Vagina (tissue), 2 donors: ENCODE data around the gene CHL1. TPM values are rescaled to one million over a fixed set of nuclear protein-coding genes. Genes with fewer than 3 reads are reported as not detected.

ENCODE experiments used
- DNase-seq, 2 donors: peaks; one replicate each; pipeline ENCODE4 v3.0.0-alpha.2; 2017; ENCODE audit errors: extremely low spot score in 2 of 2
- H3K27ac ChIP-seq: fragments of 200-600 bp; sonication (generic); one replicate; pipeline ENCODE4 v1.5.1; 2019
- H3K27me3 ChIP-seq: fragments of 200-600 bp; sonication (generic); one replicate; pipeline ENCODE4 v1.5.1; 2019
- H3K36me3 ChIP-seq, 2 donors: fragments of 200-600 bp; sonication (generic); one replicate each; pipeline ENCODE4 v1.5.1; 2017 to 2019
- H3K4me1 ChIP-seq: fragments of 200-600 bp; sonication (generic); one replicate; pipeline ENCODE4 v1.5.1; 2019
- H3K4me3 ChIP-seq, 2 donors: fragments of 200-600 bp; sonication (generic); 1 replicate in 1 of 2; 2 replicates in 1 of 2; pipeline ENCODE4 v1.5.1; 2016 to 2019
- H3K9me3 ChIP-seq: fragments of 200-600 bp; sonication (generic); one replicate; pipeline ENCODE4 v1.5.1; 2019
- POLR2A ChIP-seq, 2 donors: fragments of 450-650 bp; IDR thresholded peaks; one replicate each; pipeline ENCODE4 v1.6.1; 2017; ENCODE audit warnings: antibody characterized with exemption in 2 of 2, mild to moderate bottlenecking in 2 of 2, moderate library complexity in 2 of 2
- POLR2AphosphoS5 ChIP-seq, 2 donors: sonication (generic); formaldehyde crosslinking; IDR thresholded peaks; one replicate each; pipeline ENCODE4 v1.9.0; 2017; ENCODE audit warnings: antibody characterized with exemption in 2 of 2, mild to moderate bottlenecking in 2 of 2, low read depth in 1 of 2; ENCODE audit not compliant: insufficient read depth in 1 of 2
- intact Hi-C: fragments of 100-400 bp; cut with DNase I; formaldehyde crosslinking; loops from one replicate; pipeline ENCODE4 v1.15.1; 2023
- total RNA-seq: library from RNA; depleted of rRNA; stranded (reverse); fragments of >200 nt; gene quantifications from one replicate; pipeline ENCODE4 v1.2.3, GENCODE V29; 2016
- TF ChIP-seq, protein P1 (sequence below), 3 experiments: fragments of 450-650 bp in 2 of 3; fragments of 200-600 bp in 1 of 3; sonication (generic) in 1 of 3; IDR thresholded peaks; one replicate each; pipeline ENCODE4 v1.5.1; 2017 to 2019; ENCODE audit warnings: antibody characterized with exemption in 3 of 3, mild to moderate bottlenecking in 2 of 3, moderate library complexity in 2 of 3

Gene CHL1
- total RNA-seq, 1 donor from 2014 or later, result 25.8 TPM

DNA sequence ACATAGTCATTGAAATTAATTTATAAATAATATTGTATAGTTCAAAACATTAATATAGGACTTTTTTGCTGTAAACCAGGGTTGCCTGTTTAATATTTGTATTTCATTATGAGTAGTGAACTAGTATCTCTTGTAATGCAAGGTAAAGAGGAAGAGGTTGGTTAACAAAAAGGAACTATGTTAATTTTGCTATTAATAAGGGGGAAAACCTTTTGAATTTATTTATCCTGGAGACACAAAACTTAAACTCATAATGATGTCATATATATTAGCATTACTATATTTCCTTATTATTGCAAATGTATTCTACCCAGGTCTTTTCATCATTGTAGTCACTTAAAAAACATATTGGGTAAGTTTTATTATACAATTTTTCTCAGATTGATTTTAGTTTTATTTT, 94.5 kb downstream of the CHL1 start:
- H3K27ac ChIP-seq, result no peak overlapping the region
- no peaks in the 10 kb centered on the region for H3K9me3 ChIP-seq
- no peaks in the 10 kb centered on the region for H3K36me3 ChIP-seq
- DNase-seq, result no peak
- no peaks in the 10 kb centered on the region for H3K27me3 ChIP-seq
- intact Hi-C loops, result no loop called here
- H3K4me3 ChIP-seq, result no peak overlapping the region
- H3K4me1 ChIP-seq, result peaks cover 10% of the 10 kb centered on the region
- TF ChIP-seq POLR2AphosphoS5 (IDR thresholded peaks at IDR 0.05; ENCODE audit: insufficient read depth in 1 of 2, low read depth in 1 of 2) (no peak), POLR2A (IDR thresholded peaks at IDR 0.05) (no peak)
- TF ChIP-seq, protein P1, sequence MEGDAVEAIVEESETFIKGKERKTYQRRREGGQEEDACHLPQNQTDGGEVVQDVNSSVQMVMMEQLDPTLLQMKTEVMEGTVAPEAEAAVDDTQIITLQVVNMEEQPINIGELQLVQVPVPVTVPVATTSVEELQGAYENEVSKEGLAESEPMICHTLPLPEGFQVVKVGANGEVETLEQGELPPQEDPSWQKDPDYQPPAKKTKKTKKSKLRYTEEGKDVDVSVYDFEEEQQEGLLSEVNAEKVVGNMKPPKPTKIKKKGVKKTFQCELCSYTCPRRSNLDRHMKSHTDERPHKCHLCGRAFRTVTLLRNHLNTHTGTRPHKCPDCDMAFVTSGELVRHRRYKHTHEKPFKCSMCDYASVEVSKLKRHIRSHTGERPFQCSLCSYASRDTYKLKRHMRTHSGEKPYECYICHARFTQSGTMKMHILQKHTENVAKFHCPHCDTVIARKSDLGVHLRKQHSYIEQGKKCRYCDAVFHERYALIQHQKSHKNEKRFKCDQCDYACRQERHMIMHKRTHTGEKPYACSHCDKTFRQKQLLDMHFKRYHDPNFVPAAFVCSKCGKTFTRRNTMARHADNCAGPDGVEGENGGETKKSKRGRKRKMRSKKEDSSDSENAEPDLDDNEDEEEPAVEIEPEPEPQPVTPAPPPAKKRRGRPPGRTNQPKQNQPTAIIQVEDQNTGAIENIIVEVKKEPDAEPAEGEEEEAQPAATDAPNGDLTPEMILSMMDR (IDR thresholded peaks at IDR 0.05), result no peak

DNA sequence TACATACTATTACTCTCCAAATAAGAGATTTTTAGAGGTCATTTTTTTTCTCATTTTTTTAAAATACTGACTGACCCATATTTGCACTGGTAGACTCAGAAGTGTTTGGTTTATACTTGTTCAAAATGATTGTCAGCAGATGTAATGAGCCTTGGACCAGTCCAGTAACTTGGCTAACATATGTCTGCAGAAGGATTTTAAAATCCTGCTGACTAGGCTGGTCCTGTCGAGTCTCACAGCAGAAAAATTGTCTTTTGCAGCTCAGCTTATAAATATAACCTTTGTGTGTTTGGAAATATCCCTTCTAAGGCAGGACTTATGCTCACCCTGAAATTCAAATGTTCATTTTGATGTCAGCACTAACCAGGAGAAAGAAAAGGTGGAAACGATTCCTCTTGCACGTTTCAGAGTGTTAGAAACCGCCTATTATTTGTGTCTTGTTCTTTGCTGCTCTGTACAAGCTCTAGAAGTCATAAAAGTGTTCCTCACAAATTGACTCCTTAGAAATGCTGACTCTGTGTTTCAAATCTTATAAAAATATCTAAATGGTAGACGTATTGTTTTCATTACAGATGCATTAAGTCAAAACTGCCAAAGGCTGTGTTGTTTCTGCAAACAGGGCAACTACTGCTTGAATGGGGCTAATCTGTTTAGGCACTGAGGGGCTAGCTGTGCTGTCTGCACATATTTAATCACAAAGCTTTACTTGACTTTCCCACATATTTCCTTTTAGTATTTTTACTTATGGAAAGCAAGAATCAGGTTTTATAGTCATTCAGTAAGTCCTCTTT, 95.3 kb downstream of the CHL1 start:
- DNase-seq, result no peak
- Histone ChIP-seq H3K9me3 (no peaks in the 10 kb centered on the region), H3K4me3 (no peak overlapping the region), H3K27me3 (no peaks in the 10 kb centered on the region), H3K27ac (no peak overlapping the region), H3K4me1 (peaks cover 10% of the 10 kb centered on the region), H3K36me3 (no peaks in the 10 kb centered on the region)
- TF ChIP-seq, protein P1 (IDR thresholded peaks at IDR 0.05), result no peak
- TF ChIP-seq POLR2AphosphoS5 (IDR thresholded peaks at IDR 0.05; ENCODE audit: insufficient read depth in 1 of 2, low read depth in 1 of 2), result no peak
- no peak for TF ChIP-seq POLR2A (IDR thresholded peaks at IDR 0.05)
- intact Hi-C loops, result no loop called here

DNA sequence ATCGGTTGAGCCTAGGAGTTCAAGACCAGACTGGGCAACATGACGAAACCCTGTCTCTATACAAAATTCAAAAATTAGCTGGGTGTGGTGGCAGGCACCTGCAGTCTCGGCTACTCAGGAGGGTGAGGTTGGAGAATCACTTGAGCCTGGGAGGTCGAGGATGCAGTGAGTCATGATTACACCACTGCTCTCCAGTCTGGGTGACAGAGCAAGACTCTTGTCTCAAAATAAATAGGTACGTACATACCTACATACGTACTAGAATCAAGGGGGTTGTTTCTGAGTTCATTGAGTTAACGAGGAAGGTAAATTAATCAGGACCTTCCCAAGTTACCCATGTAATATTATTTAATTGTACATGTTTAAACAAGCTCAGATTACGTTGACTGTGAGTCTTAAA, 97.5 kb downstream of the CHL1 start:
- H3K36me3 ChIP-seq, result no peaks in the 10 kb centered on the region
- no peaks in the 10 kb centered on the region for H3K9me3 ChIP-seq
- no peak for DNase-seq
- H3K27me3 ChIP-seq, result no peaks in the 10 kb centered on the region
- peaks cover 10% of the 10 kb centered on the region for H3K4me1 ChIP-seq
- TF ChIP-seq, protein P1 (IDR thresholded peaks at IDR 0.05), result no peak
- TF ChIP-seq POLR2AphosphoS5 (IDR thresholded peaks at IDR 0.05; ENCODE audit: insufficient read depth in 1 of 2, low read depth in 1 of 2), result no peak
- TF ChIP-seq POLR2A (IDR thresholded peaks at IDR 0.05), result no peak
- intact Hi-C loops, result no loop called here
- H3K27ac ChIP-seq, result no peak overlapping the region
- no peak overlapping the region for H3K4me3 ChIP-seq

DNA sequence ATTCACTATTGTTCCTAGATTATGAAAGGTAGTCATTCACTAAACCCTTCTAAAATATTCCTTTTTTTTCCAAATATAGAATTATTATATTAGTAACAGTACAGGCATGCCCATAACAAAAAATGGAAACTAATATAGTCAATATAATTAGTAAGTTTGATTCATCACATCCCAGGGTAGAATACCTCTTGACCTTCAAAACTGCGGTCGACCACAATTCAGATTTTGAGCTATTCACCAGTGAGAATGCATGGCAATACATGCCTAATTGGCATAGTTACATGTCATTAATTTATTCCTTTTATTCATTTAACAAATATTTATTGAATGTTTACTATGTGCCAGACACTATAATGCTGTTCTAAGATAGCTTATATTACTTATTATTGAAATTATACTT, 98.0 kb downstream of the CHL1 start:
- peaks cover 10% of the 10 kb centered on the region for H3K4me1 ChIP-seq
- no peak overlapping the region for H3K27ac ChIP-seq
- intact Hi-C loops, result no loop called here
- TF ChIP-seq POLR2AphosphoS5 (IDR thresholded peaks at IDR 0.05; ENCODE audit: insufficient read depth in 1 of 2, low read depth in 1 of 2) (no peak), POLR2A (IDR thresholded peaks at IDR 0.05) (no peak)
- TF ChIP-seq, protein P1 (IDR thresholded peaks at IDR 0.05), result no peak
- DNase-seq, result no peak
- H3K36me3 ChIP-seq, result no peaks in the 10 kb centered on the region
- H3K4me3 ChIP-seq, result no peak overlapping the region
- no peaks in the 10 kb centered on the region for H3K27me3 ChIP-seq
- H3K9me3 ChIP-seq, result no peaks in the 10 kb centered on the region

- intact Hi-C loops, result no loop called here
- peaks cover 10% of the 10 kb centered on the region for H3K4me1 ChIP-seq
- TF ChIP-seq POLR2AphosphoS5 (IDR thresholded peaks at IDR 0.05; ENCODE audit: insufficient read depth in 1 of 2, low read depth in 1 of 2) (no peak), POLR2A (IDR thresholded peaks at IDR 0.05) (no peak)
- no peak for DNase-seq
- no peak overlapping the region for H3K4me3 ChIP-seq
- H3K27ac ChIP-seq, result no peak overlapping the region
- H3K36me3 ChIP-seq, result no peaks in the 10 kb centered on the region
- H3K9me3 ChIP-seq, result no peaks in the 10 kb centered on the region
- no peaks in the 10 kb centered on the region for H3K27me3 ChIP-seq
Measured at GRCh38 chr3:295166-295565, 98.6 kb downstream of the CHL1 start.
